ENCODE measurements around the gene SIRPB1.
"Not testable (repeated sequence)": the region's sequence is repeated elsewhere in the genome, so short reads cannot be mapped to it uniquely, and the experiment has no call there.

SIRPB1 gene

GRCh38 chr20:1588533-1589460, 31.0 kb downstream of the SIRPB1 start:
- DNase-seq: no peak

DNA sequence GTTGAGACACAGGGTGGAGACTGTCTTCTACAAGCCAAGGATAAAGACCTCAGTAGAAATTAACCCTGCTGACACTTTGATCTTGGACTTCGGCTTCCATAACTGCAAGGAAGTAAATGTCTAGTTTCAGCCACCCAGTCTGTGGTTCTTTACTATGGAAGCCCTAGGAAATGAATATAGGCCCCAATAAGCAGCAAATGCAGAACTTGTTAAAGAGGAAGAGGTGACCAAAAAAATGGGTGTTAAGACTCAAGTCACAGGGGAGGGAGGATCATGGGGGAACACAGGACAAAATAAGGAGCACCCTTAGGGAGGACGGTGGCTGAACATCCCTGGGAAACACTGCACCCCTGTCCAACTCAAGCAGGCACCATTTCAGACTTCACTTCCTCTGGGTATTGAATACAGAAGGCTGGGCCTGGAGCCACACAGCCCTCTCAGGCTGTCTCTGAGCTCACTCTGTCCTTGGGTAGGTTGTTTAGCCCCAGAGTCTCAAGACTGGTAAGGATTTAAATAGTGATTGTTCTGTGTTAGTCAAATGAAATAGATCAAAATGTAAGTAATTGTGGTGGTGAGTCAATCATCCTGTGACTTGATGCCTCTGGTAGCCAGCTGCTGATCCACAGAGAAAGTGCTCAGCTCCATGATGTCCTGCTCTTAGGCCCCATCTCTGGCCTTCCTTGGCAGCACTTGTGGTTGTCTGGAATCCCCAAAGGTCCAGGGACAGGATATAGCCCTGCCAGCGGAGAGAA, 31.9 kb downstream of the SIRPB1 start:
- DNase-seq: no peak

DNA sequence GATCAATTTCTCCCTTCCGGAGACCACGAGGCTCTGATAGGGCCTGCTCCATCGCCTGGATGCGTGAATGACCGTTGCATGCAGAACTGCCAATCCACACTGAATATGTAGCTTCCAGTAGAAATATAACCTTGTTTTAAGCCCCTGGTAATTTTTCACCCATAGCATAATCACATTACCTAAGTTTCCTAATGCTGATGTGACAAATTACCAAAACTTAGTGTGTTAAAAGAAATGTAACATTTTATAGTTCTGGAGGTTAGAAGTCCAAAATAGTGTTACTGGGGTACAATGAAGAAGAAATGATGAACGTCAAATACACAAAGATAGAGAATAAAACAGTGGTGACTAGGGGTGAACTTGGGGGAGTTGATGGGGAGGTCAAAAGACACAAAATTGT, 40.3 kb downstream of the SIRPB1 start:
- DNase-seq: no peak

DNA sequence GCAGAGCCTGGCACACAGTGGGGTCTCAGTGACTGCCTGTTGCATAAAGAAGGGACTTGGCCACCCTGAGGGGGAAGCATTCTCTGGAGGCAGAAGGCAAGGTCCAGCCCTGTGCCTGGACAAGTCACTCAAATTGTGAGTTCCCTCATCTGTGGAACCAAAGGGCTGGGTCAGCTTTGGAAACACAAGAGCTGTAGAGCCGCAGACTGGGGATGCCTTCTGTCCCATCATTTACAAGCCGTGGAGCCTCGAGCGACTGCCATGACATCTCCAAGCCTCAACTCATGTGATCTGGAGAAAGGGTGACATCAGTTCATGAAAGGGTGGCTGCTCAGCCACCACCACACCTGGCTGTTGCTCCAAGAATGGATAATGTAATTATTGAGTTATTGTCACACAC, 41.9 kb downstream of the SIRPB1 start:
- DNase-seq: no peak

DNA sequence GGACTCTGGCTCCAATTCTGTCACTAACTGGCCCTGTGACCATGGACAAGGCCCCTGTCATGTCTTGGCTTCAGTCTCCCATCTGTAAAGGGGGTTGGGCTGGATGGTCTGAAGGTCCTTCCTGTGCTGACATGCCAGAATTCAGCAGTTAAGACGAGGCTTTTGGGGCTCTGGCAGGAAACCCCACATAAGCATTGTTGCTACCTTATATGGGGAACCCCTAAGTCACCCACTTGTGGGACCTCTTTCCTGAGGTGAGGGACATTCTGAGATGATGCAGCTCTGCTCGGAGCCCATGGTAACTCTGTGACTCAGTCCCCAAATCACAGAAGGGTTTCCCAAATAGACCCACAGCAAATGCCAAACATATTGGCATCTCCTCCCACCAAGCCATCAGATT, 42.5 kb downstream of the SIRPB1 start:
- DNase-seq: not testable (repeated sequence)

GRCh38 chr20:1576641-1577040, 43.2 kb downstream of the SIRPB1 start:
- no peak for DNase-seq

DNA sequence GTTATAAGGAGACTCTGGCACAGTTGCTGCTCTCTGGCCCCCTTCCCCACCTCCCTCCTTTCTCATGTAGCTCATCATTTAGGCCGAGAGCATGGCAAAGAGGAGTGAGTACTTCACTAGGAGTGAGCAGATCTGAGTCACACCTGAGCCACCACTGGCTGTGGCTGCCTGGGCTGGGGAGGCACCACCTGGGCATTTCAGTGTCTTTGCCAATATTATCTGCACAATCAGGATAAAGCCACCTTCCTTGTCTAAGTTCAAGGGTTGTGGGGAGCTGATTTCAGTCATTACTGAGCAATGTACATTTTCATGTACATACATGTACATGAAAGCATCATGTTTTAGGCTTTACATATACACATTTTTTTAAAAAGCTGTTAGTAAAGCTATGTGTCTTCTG, 43.8 kb downstream of the SIRPB1 start:
- DNase-seq: not testable (repeated sequence)

- not testable (repeated sequence) for DNase-seq
These were observed 48.2 kb downstream of the SIRPB1 start for GRCh38 chr20:1571583-1571982.
